CD4-positive, alpha-beta T cell (primary cell): ENCODE results near the gene KRTAP10-11. TPM values are rescaled to one million over a fixed set of nuclear protein-coding genes. Genes with fewer than 3 reads are reported as not detected.

ENCODE experiments used
- ATAC-seq: fragments of 200-7000 bp; cut with Tn5 transposase; one replicate; pipeline ENCODE4 v1.10.0; 2022; ENCODE audit warnings: mild to moderate bottlenecking; ENCODE audit not compliant: poor library complexity
- CTCF ChIA-PET: fragments of 350-600 bp; sonication (Branson Sonifier 250); formaldehyde crosslinking; loops from one replicate; lab custom pipeline; 2021; ENCODE audit warnings: antibody characterized with exemption, inconsistent platforms; lab: Charles Lee
- POLR2A ChIA-PET: fragments of 350-600 bp; sonication (Branson Sonifier 250); formaldehyde crosslinking; loops from one replicate; lab custom pipeline; 2021; ENCODE audit warnings: antibody characterized with exemption, inconsistent platforms; lab: Charles Lee
- DNase-seq, 14 experiments: peaks; one replicate each; pipeline ENCODE4 v3.0.0-alpha.2; 2013 to 2020; ENCODE audit warnings: mixed read lengths in 2 of 14
- H3K27ac ChIP-seq, 2 donors: one replicate each; pipeline versions ENCODE4 v1.5.1 to v1.7.0; 2013; ENCODE audit warnings: low read length in 2 of 2, low read depth in 1 of 2, mild to moderate bottlenecking in 1 of 2
- H3K27me3 ChIP-seq, 2 experiments: 1 replicate in 1 of 2; 2 replicates in 1 of 2; pipeline versions ENCODE4 v1.6.1 to v1.7.0; 2013; ENCODE audit warnings: low read length in 2 of 2, control low read depth in 1 of 2, mild to moderate bottlenecking in 1 of 2, moderate library complexity in 1 of 2; ENCODE audit not compliant: insufficient read depth in 2 of 2, control insufficient read depth in 1 of 2
- H3K36me3 ChIP-seq: one replicate; pipeline ENCODE4 v1.6.1; 2013; ENCODE audit warnings: low read length, control low read depth; ENCODE audit not compliant: insufficient read depth
- H3K4me1 ChIP-seq: one replicate; pipeline ENCODE4 v1.6.1; 2013; ENCODE audit warnings: low read length, control low read depth; ENCODE audit not compliant: insufficient read depth
- H3K4me3 ChIP-seq: one replicate; pipeline ENCODE4 v1.5.1; 2013; ENCODE audit warnings: mild to moderate bottlenecking, low read length, moderate library complexity
- H3K9me3 ChIP-seq, 2 experiments: 1 replicate in 1 of 2; 2 replicates in 1 of 2; pipeline versions ENCODE4 v1.6.1 to v1.7.0; 2013; ENCODE audit warnings: low read length in 2 of 2, mild to moderate bottlenecking in 2 of 2, control low read depth in 1 of 2, moderate library complexity in 1 of 2; ENCODE audit not compliant: control insufficient read depth in 1 of 2, insufficient read depth in 1 of 2
- H3K27ac Mint-ChIP-seq: one replicate; pipeline ENCODE4 v1.8.0; 2020; ENCODE audit warnings: mixed read lengths
- H3K27me3 Mint-ChIP-seq: one replicate; pipeline ENCODE4 v1.8.0; 2021; ENCODE audit warnings: mixed read lengths
- H3K36me3 Mint-ChIP-seq: one replicate; pipeline ENCODE4 v1.8.0; 2021; ENCODE audit warnings: low read depth, mixed read lengths
- H3K4me1 Mint-ChIP-seq: one replicate; pipeline ENCODE4 v1.8.0; 2021; ENCODE audit warnings: low read depth, mixed read lengths
- H3K4me3 Mint-ChIP-seq: one replicate; pipeline ENCODE4 v1.8.0; 2020; ENCODE audit warnings: mild to moderate bottlenecking, mixed read lengths
- H3K9me3 Mint-ChIP-seq: one replicate; pipeline ENCODE4 v1.8.0; 2020; ENCODE audit warnings: mixed read lengths
- intact Hi-C, 2 experiments: fragments of 100-400 bp; cut with DNase I in 1 of 2; cut with micrococcal nuclease in 1 of 2; formaldehyde crosslinking; loops; one replicate each; pipeline versions ENCODE4 v1.15.1 to v1.9.0; 2023 to 2025; cut with DNase I, micrococcal nuclease
- total RNA-seq, 174 experiments: library from RNA in 2 of 174; stranded (reverse) in 2 of 174; gene quantifications; one replicate each; pipeline ENCODE4 v1.2.3 and lab custom pipeline; 2021 to 2026
- TF ChIP-seq, protein P1 (sequence below): fragments of 200-600 bp; IDR thresholded peaks from one replicate; pipeline ENCODE4 v1.8.0; 2022; ENCODE audit warnings: antibody characterized with exemption, mild to moderate bottlenecking

The KRTAP10-11 gene
- total RNA-seq, 2 experiments from 2014 or later: not detected

DNA sequence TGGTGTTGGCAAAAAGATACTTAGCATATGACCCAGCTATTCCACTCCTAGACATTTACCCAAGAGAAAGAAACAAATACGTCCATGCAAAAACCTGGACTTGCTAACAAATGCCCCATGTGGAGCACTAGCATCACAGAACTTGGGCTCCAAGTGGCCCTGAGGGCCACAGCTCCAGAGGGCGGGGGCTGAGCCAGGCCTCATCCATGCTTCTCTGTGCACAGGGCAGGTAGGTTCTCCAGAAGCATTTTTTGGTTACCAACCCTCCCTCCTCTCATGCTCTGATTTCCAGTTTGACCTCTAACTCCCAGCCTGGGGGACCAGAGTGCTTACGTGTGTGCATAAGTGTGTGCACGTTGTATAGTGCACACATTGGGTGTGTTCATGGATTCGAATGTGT, 18.5 kb downstream of the KRTAP10-11 start:
- ATAC-seq: no peak
- Histone ChIP-seq H3K27ac (no peak overlapping the region), H3K4me1 (peaks cover under 1% of the 10 kb centered on the region), H3K36me3 (no peaks in the 10 kb centered on the region), H3K27me3 (peaks cover 0 to under 1% of the 10 kb centered on the region in 2 experiments), H3K4me3 (no peak overlapping the region), H3K9me3 (peaks cover 0 to 4% of the 10 kb centered on the region in 2 experiments)
- H3K27me3 Mint-ChIP-seq: peaks cover 8% of the 10 kb centered on the region
- no peak overlapping the region for H3K4me3 Mint-ChIP-seq
- no peaks in the 10 kb centered on the region for H3K36me3 Mint-ChIP-seq
- intact Hi-C loops: no loop called here
- TF ChIP-seq, protein P1, sequence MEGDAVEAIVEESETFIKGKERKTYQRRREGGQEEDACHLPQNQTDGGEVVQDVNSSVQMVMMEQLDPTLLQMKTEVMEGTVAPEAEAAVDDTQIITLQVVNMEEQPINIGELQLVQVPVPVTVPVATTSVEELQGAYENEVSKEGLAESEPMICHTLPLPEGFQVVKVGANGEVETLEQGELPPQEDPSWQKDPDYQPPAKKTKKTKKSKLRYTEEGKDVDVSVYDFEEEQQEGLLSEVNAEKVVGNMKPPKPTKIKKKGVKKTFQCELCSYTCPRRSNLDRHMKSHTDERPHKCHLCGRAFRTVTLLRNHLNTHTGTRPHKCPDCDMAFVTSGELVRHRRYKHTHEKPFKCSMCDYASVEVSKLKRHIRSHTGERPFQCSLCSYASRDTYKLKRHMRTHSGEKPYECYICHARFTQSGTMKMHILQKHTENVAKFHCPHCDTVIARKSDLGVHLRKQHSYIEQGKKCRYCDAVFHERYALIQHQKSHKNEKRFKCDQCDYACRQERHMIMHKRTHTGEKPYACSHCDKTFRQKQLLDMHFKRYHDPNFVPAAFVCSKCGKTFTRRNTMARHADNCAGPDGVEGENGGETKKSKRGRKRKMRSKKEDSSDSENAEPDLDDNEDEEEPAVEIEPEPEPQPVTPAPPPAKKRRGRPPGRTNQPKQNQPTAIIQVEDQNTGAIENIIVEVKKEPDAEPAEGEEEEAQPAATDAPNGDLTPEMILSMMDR: no peak
- H3K4me1 Mint-ChIP-seq: peaks cover 7% of the 10 kb centered on the region
- peaks cover 13% of the 10 kb centered on the region for H3K9me3 Mint-ChIP-seq
- no peak for DNase-seq
- ChIA-PET CTCF (no interaction called here), POLR2A (no interaction called here)
- H3K27ac Mint-ChIP-seq: no peak overlapping the region

DNA sequence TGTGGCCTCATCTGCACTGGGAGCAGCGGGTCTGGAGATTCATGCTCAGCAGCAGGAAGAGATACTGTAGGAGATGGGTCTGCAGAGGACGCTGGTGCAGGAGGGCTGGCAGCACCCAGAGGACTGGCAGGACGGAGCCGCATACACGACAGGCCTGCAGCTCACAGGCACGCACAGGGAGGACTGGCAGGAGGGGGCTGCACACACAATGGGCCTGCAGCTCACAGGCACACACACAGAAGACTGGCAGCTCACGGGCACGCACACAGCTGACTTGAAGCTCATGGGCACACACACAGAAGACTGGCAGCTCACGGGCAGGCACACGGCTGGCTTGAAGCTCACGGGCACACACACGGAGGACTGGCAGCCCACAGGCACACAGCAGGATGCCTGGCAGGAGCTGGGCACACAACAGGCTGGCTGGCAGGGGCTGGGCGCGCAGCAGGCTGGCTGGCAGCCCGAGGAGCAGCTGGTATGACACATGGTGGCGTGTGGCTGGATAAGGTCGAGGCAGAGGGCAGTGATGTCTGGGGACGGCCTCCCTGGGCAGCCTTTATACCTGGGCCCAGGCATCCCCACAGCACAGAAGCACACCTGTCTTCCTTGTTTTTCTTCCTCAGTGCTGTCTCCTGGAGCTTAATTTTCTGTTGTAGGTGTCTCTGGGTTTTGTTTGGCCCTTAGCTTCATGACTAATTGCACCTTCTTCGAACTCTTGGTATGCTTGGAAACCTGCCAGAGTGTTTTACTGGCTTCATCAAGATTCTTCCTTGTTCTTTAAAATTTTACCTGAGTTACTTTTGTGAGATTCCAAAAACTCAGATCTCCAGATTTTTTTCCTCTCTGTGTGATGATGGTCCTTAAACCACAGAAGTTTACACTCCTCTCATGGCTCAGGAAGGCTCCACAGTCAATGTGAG, 20.4 kb downstream of the KRTAP10-11 start, which contains the start of gene KRTAP12-2:
Gene KRTAP12-2 (minus strand): TSS at position 527 of the 920 bp plus-strand sequence. CDS start 41 bp downstream, at position 486.
- peaks cover 8% of the 10 kb centered on the region for H3K27me3 Mint-ChIP-seq
- H3K4me3 ChIP-seq: no peak within 1 kb of the TSS
- H3K27ac Mint-ChIP-seq: no peak within 1 kb of the TSS
- H3K9me3 Mint-ChIP-seq: peaks cover 8% of the 10 kb centered on the region
- no peak within 1 kb of the TSS for H3K27ac ChIP-seq
- TF ChIP-seq, protein P1: no peak
- no peaks in the 10 kb centered on the region for H3K36me3 ChIP-seq
- peaks cover 0 to 2% of the 10 kb centered on the region in 2 experiments for H3K27me3 ChIP-seq
- DNase-seq (no peak), ATAC-seq (no peak)
- no peaks in the 10 kb centered on the region for H3K4me1 Mint-ChIP-seq
- H3K36me3 Mint-ChIP-seq: no peaks in the 10 kb centered on the region
- no peak within 1 kb of the TSS for H3K4me3 Mint-ChIP-seq
- peaks cover 8 to 17% of the 10 kb centered on the region in 2 experiments for H3K9me3 ChIP-seq
- CTCF ChIA-PET: interaction anchor here (1.1 kb wide), 1 partner anchor 120 kb away, joined by 3 read pairs; no protein-coding TSS in a partner anchor
- no peaks in the 10 kb centered on the region for H3K4me1 ChIP-seq
- intact Hi-C loops: no loop called here
- POLR2A ChIA-PET: interaction anchor here (2.5 kb wide), 1 partner anchor 9 kb away, joined by 7 read pairs; the partner anchor contains the start of gene KRTAP12-3

DNA sequence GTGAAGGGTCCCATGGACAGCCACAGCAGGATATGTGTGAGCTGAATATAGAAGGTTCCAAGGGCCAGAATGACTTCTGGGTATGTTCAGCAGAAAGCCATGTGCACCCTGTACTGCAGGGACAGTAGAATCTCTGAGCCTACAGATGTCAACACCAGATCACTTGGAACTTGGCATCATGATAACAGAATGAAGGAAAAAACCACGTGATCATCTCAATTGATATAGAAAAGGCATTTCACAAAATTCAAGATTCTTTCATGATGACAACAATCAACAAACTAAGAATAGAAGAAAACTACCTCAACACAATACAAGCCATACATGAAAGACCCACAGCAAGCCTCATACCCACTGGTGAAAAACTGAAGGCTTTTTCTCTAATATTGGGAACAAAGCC, 21.4 kb downstream of the KRTAP10-11 start:
- Mint-ChIP-seq H3K9me3 (peaks cover 4% of the 10 kb centered on the region), H3K4me1 (no peaks in the 10 kb centered on the region), H3K27me3 (peaks cover 8% of the 10 kb centered on the region), H3K27ac (no peak overlapping the region), H3K36me3 (no peaks in the 10 kb centered on the region), H3K4me3 (no peak overlapping the region)
- ChIA-PET CTCF (interaction anchor here (1.1 kb wide), 1 partner anchor 121 kb away, joined by 3 read pairs; no protein-coding TSS in a partner anchor), POLR2A (interaction anchor here (2.5 kb wide), 1 partner anchor 10 kb away, joined by 7 read pairs; the partner anchor contains the start of gene KRTAP12-3)
- no peak overlapping the region for H3K4me3 ChIP-seq
- H3K27ac ChIP-seq: no peak overlapping the region
- peaks cover 17 to 25% of the 10 kb centered on the region in 2 experiments for H3K9me3 ChIP-seq
- peaks cover 0 to 2% of the 10 kb centered on the region in 2 experiments for H3K27me3 ChIP-seq
- intact Hi-C loops: no loop called here
- TF ChIP-seq, protein P1: no peak
- H3K4me1 ChIP-seq: no peaks in the 10 kb centered on the region
- DNase-seq: no peak
- ATAC-seq: no peak
- no peaks in the 10 kb centered on the region for H3K36me3 ChIP-seq
